IMR-90 (cell line): Measurements from ENCODE around the gene TMEM131L. TPM values are rescaled to one million over a fixed set of nuclear protein-coding genes. Genes with fewer than 3 reads are reported as not detected.

ENCODE experiments used
- ATAC-seq: fragments of 200-7000 bp; cut with Tn5 transposase; 2 replicates; pipeline ENCODE4 v1.9.1; 2020; ENCODE audit warnings: low read depth, mild to moderate bottlenecking, moderate library complexity
- BruUV-seq: library from RNA; stranded (reverse); fragments of 400-500 nt; replicated peaks from 2 replicates; lab custom pipeline; 2021; lab: Mats Ljungman, UMichigan
- CTCF ChIA-PET: fragments of 300-600 bp; formaldehyde crosslinking; extraction: SDS; loops from one replicate; lab custom pipeline; 2021; ENCODE audit warnings: antibody characterized with exemption; lab: Yijun Ruan, JAX
- POLR2A ChIA-PET: fragments of 300-600 bp; sonication (Branson Sonifier 250); formaldehyde crosslinking; loops from one replicate; lab custom pipeline; 2022; ENCODE audit warnings: antibody characterized with exemption; ENCODE audit not compliant: unreplicated experiment; lab: Charles Lee
- DNase-seq: peaks from one replicate; pipeline ENCODE4 v3.0.0; 2013
- H2AFZ ChIP-seq: replicated peaks from 2 replicates; pipeline ENCODE3; 2013; ENCODE audit warnings: low read length, mild to moderate bottlenecking; ENCODE audit not compliant: poor library complexity
- H2AK5ac ChIP-seq: 2 replicates; pipeline ENCODE4 v1.6.1; 2013; ENCODE audit warnings: low read depth, low read length, inconsistent platforms
- H2AK9ac ChIP-seq: replicated peaks from 2 replicates; pipeline ENCODE3; 2013; ENCODE audit warnings: mild to moderate bottlenecking, low read depth, low read length, moderate library complexity; ENCODE audit not compliant: poor library complexity
- H2BK120ac ChIP-seq: 2 replicates; pipeline ENCODE4 v1.6.1; 2013; ENCODE audit warnings: low read depth, low read length, inconsistent platforms
- H2BK15ac ChIP-seq: 3 replicates; pipeline ENCODE4 v1.6.1; 2013; ENCODE audit warnings: low read depth, low read length, inconsistent platforms
- H2BK20ac ChIP-seq: 2 replicates; pipeline ENCODE4 v1.6.1; 2013; ENCODE audit warnings: low read depth, mild to moderate bottlenecking, inconsistent platforms, low read length, moderate library complexity
- H2BK5ac ChIP-seq: 2 replicates; pipeline ENCODE4 v1.6.1; 2013; ENCODE audit warnings: mild to moderate bottlenecking, low read depth, low read length, inconsistent platforms; ENCODE audit not compliant: poor library complexity, severe bottlenecking
- H3K14ac ChIP-seq: replicated peaks from 2 replicates; pipeline ENCODE4 v1.6.1; 2013; ENCODE audit warnings: low read depth, low read length, inconsistent platforms
- H3K18ac ChIP-seq: 2 replicates; pipeline ENCODE4 v1.6.1; 2013; ENCODE audit warnings: low read depth, low read length, control low read depth
- H3K23ac ChIP-seq: 2 replicates; pipeline ENCODE4 v1.6.1; 2013; ENCODE audit warnings: low read depth, low read length, inconsistent platforms
- H3K27ac ChIP-seq: 2 replicates; pipeline ENCODE4 v1.5.1; 2013; ENCODE audit warnings: mild to moderate bottlenecking, control low read depth, low read length; ENCODE audit not compliant: insufficient read depth
- H3K27me3 ChIP-seq: 2 replicates; pipeline ENCODE4 v1.6.1; 2013; ENCODE audit warnings: low read length; ENCODE audit not compliant: control insufficient read depth, insufficient read depth
- H3K36me3 ChIP-seq: 2 replicates; pipeline ENCODE4 v1.6.1; 2013; ENCODE audit warnings: low read length, mixed read lengths; ENCODE audit not compliant: control insufficient read depth, insufficient read depth
- H3K4ac ChIP-seq: 2 replicates; pipeline ENCODE4 v1.6.1; 2013; ENCODE audit warnings: low read depth, low read length, inconsistent platforms
- H3K4me1 ChIP-seq: 2 replicates; pipeline ENCODE4 v1.6.1; 2013; ENCODE audit warnings: low read length, mixed read lengths; ENCODE audit not compliant: control insufficient read depth, insufficient read depth
- H3K4me2 ChIP-seq: 2 replicates; pipeline ENCODE4 v1.6.1; 2013; ENCODE audit warnings: low read depth, mild to moderate bottlenecking, control low read depth, low read length, moderate library complexity
- H3K4me3 ChIP-seq: 2 replicates; pipeline ENCODE4 v1.5.1; 2013; ENCODE audit warnings: low read depth, mild to moderate bottlenecking, control low read depth, low read length, moderate library complexity; ENCODE audit not compliant: insufficient read depth
- H3K56ac ChIP-seq: 2 replicates; pipeline ENCODE4 v1.6.1; 2013; ENCODE audit warnings: low read length, inconsistent platforms; ENCODE audit not compliant: insufficient read depth; ENCODE audit errors: extremely low read depth
- H3K79me1 ChIP-seq, 2 experiments: 2 replicates each; pipeline ENCODE4 v1.6.1; 2013; ENCODE audit warnings: low read length in 2 of 2, inconsistent platforms in 1 of 2, low read depth in 1 of 2
- H3K9ac ChIP-seq: 2 replicates; pipeline ENCODE4 v1.6.1; 2013; ENCODE audit warnings: low read depth, low read length, control low read depth
- H3K9me1 ChIP-seq: 2 replicates; pipeline ENCODE4 v1.6.1; 2013; ENCODE audit warnings: low read length, inconsistent platforms; ENCODE audit not compliant: insufficient read depth
- H3K9me3 ChIP-seq: 2 replicates; pipeline ENCODE4 v1.6.1; 2013; ENCODE audit warnings: low read length; ENCODE audit not compliant: control insufficient read depth, insufficient read depth
- H4K20me1 ChIP-seq: 2 replicates; pipeline ENCODE4 v1.6.1; 2013; ENCODE audit warnings: low read length, inconsistent platforms; ENCODE audit not compliant: insufficient read depth
- H4K5ac ChIP-seq: 2 replicates; pipeline ENCODE4 v1.6.1; 2013; ENCODE audit warnings: mild to moderate bottlenecking, low read depth, low read length, control low read depth
- H4K8ac ChIP-seq, 2 experiments: 2 replicates each; pipeline ENCODE4 v1.6.1; 2013; ENCODE audit warnings: low read depth in 2 of 2, low read length in 2 of 2, control low read depth in 1 of 2, inconsistent platforms in 1 of 2
- H4K91ac ChIP-seq: 2 replicates; pipeline ENCODE4 v1.6.1; 2013; ENCODE audit warnings: low read depth, low read length, inconsistent platforms; ENCODE audit not compliant: insufficient read depth
- MAZ ChIP-seq: IDR thresholded peaks from 2 replicates; pipeline ENCODE4 v1.6.1; 2012; ENCODE audit warnings: low read depth, mild to moderate bottlenecking, low read length, improper control_type of control experiment, moderate library complexity, borderline replicate concordance
- WGBS, 2 experiments: methylation state at CpG; one replicate each; pipeline versions ENCODE4 v1.1.5 to v1.1.7; 2013; ENCODE audit warnings: missing lambda C conversion rate in 2 of 2; ENCODE audit not compliant: insufficient read length in 1 of 2; ENCODE audit errors: extremely low coverage in 2 of 2; 5-methylcytosine and 5-hydroxymethylcytosine counted together
- dilution Hi-C: fragments of 300-500 bp; cut with HindIII; formaldehyde crosslinking; loops from one replicate; pipeline ENCODE4 v1.14.3; 2018; ENCODE audit warnings: low sequenced_read_pairs; ENCODE audit not compliant: unreplicated experiment
- in situ Hi-C: fragments of 300-500 bp; cut with MboI; formaldehyde crosslinking; loops from 3 replicates; pipeline ENCODE4 v1.14.3; 2019; ENCODE audit warnings: low sequenced_read_pairs, inconsistent platforms, mixed read lengths
- intact Hi-C: fragments of 100-400 bp; cut with micrococcal nuclease; formaldehyde crosslinking; loops from 2 replicates; pipeline ENCODE4 v1.10.0; 2022
- polyA plus RNA-seq, 3 experiments: library from polyadenylated mRNA; depleted of rRNA; stranded (reverse); fragments of >200 nt; gene quantifications; 2 replicates each; pipeline ENCODE4 v1.2.3, GENCODE V29; 2012; ENCODE audit warnings: low replicate concordance in 1 of 3
- total RNA-seq: library from RNA; depleted of rRNA; stranded (reverse); fragments of >200 nt; gene quantifications from 2 replicates; pipeline ENCODE4 v1.2.3, GENCODE V29; 2012
- TF ChIP-seq, protein P1 (sequence below): fragments of 150-350 bp; IDR thresholded peaks from 2 replicates; pipeline ENCODE4 v1.6.1; 2017; ENCODE audit warnings: mild to moderate bottlenecking, antibody characterized with exemption, low read length, low read depth

The TMEM131L gene
- total and polyA plus RNA-seq, 2 of the 4 experiments (the other 2 are of a cell fraction), result 8.4 to 23.8 TPM

- intact Hi-C loops (no loop called here), dilution Hi-C loops (no loop called here), in situ Hi-C loops (no loop called here)
- H3K4me3 ChIP-seq, result peak within 1 kb of the TSS; percentile 35
- CTCF ChIA-PET, result no interaction called here
- no peak within 1 kb of the TSS for H3K23ac ChIP-seq
- H3K79me1 ChIP-seq, result no peaks in the 10 kb centered on the region
- no peak within 1 kb of the TSS for H3K9ac ChIP-seq
- H4K91ac ChIP-seq, result no peak within 1 kb of the TSS
- H2AFZ ChIP-seq, result peak within 1 kb of the TSS; percentile 79
- peaks cover 5% of the 10 kb centered on the region for H3K9me3 ChIP-seq
- no peak for TF ChIP-seq MAZ
- TF ChIP-seq, protein P1, sequence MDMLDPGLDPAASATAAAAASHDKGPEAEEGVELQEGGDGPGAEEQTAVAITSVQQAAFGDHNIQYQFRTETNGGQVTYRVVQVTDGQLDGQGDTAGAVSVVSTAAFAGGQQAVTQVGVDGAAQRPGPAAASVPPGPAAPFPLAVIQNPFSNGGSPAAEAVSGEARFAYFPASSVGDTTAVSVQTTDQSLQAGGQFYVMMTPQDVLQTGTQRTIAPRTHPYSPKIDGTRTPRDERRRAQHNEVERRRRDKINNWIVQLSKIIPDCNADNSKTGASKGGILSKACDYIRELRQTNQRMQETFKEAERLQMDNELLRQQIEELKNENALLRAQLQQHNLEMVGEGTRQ, result 0 out of 2 replicates have a peak, but pooled peaks have one; percentile 32
- H2AK5ac ChIP-seq, result no peak within 1 kb of the TSS
- H3K36me3 ChIP-seq, result no peaks in the 10 kb centered on the region
- H3K4me1 ChIP-seq, result no peaks in the 10 kb centered on the region
- no peak within 1 kb of the TSS for H4K8ac ChIP-seq
- no peaks in the 10 kb centered on the region for H4K20me1 ChIP-seq
- no peak within 1 kb of the TSS for H4K5ac ChIP-seq
- H2BK20ac ChIP-seq, result no peak within 1 kb of the TSS
- H2BK15ac ChIP-seq, result no peak within 1 kb of the TSS
- no peak within 1 kb of the TSS for H3K56ac ChIP-seq
- H3K4ac ChIP-seq, result no peak within 1 kb of the TSS
- WGBS, 2 experiments, result 4% methylated on average over 34 of the region's 75 CpGs; no CpG with 5 or more reads in 1 of the 2 experiments
- ATAC-seq, result peak; percentile 71
- BruUV-seq, result no TSS peak
- POLR2A ChIA-PET, result no interaction called here
- H3K4me2 ChIP-seq, result peak within 1 kb of the TSS; percentile 80
- DNase-seq, result no peak
- no peak within 1 kb of the TSS for H3K14ac ChIP-seq
- no peak within 1 kb of the TSS for H2BK120ac ChIP-seq
- no peak within 1 kb of the TSS for H2AK9ac ChIP-seq
- H3K18ac ChIP-seq, result no peak within 1 kb of the TSS
- peaks cover 31% of the 10 kb centered on the region for H3K27me3 ChIP-seq
- H3K9me1 ChIP-seq, result no peaks in the 10 kb centered on the region
- H2BK5ac ChIP-seq, result no peak within 1 kb of the TSS
- no peak within 1 kb of the TSS for H3K27ac ChIP-seq
Measured at GRCh38 chr4:153684182-153684970, 218.2 kb downstream of the TMEM131L start, which contains the start of gene TLR2. Gene TLR2, plus strand, starts transcription at chr4:153684280. Its CDS starts 18,628 bp downstream, at chr4:153702908.
